Lower leg skin (tissue), 4 donors: Measurements from ENCODE around the gene KCNJ9. TPM values are rescaled to one million over a fixed set of nuclear protein-coding genes. Genes with fewer than 3 reads are reported as not detected.

Experiments used
- DNase-seq, 2 donors: peaks; one replicate each; pipeline ENCODE4 v3.0.0-alpha.2; 2019; ENCODE audit warnings: low spot score in 2 of 2
- H3K4me3 ChIP-seq: fragments of 200-600 bp; sonication (generic); 2 replicates; pipeline ENCODE4 v1.5.1; 2017; ENCODE audit warnings: mild to moderate bottlenecking, low read depth; ENCODE audit not compliant: poor library complexity, severe bottlenecking
- CTCF ChIP-seq, 3 donors: fragments of 450-650 bp; IDR thresholded peaks; one replicate each; pipeline ENCODE4 v1.5.1; 2016; ENCODE audit warnings: antibody characterized with exemption in 3 of 3, mild to moderate bottlenecking in 3 of 3, moderate library complexity in 2 of 3
- POLR2A ChIP-seq, 2 donors: fragments of 450-650 bp; IDR thresholded peaks; one replicate each; pipeline ENCODE4 v1.6.1; 2016 to 2017; ENCODE audit warnings: antibody characterized with exemption in 2 of 2, mild to moderate bottlenecking in 1 of 2, moderate library complexity in 1 of 2
- WGBS, 2 donors: methylation state at CpG; one replicate each; pipeline ENCODE4 v1.1.5; 2018; 5-methylcytosine and 5-hydroxymethylcytosine counted together
- intact Hi-C: fragments of 100-400 bp; cut with DNase I; formaldehyde crosslinking; loops from one replicate; pipeline ENCODE4 v1.15.0; 2023; ENCODE audit warnings: low total_unique reads
- total RNA-seq, 4 donors: library from RNA; depleted of rRNA; stranded (reverse); fragments of >200 nt; gene quantifications; one replicate each; pipeline ENCODE4 v1.1.0, GENCODE V29; 2016

KCNJ9 gene
- total RNA-seq, 4 donors from 2014 or later: 0.12 TPM; not detected in 3

GRCh38 chr1:160113407-160113806, 32.1 kb downstream of the KCNJ9 start:
- intact Hi-C loops: no loop called here
- no peak for DNase-seq
- no peak overlapping the region for H3K4me3 ChIP-seq
- WGBS, 2 donors: 85 to 88% methylated on average over 8 of the region's 8 CpGs
- no peak for TF ChIP-seq CTCF (IDR thresholded peaks at IDR 0.05)
- TF ChIP-seq POLR2A (IDR thresholded peaks at IDR 0.05): no peak

GRCh38 chr1:160114085-160114484, 32.7 kb downstream of the KCNJ9 start:
- no peak for TF ChIP-seq POLR2A (IDR thresholded peaks at IDR 0.05)
- TF ChIP-seq CTCF (IDR thresholded peaks at IDR 0.05): no peak
- intact Hi-C loops: no loop called here
- no peak overlapping the region for H3K4me3 ChIP-seq
- no peak for DNase-seq
- WGBS, 2 donors: 78 to 83% methylated on average over 4 of the region's 4 CpGs

GRCh38 chr1:160115545-160116282, 34.4 kb downstream of the KCNJ9 start, which contains the start of gene ATP1A2:
TSS of gene ATP1A2 (plus strand) at chr1:160115759. CDS start at chr1:160115862, 103 bp downstream.
- intact Hi-C loops: no loop called here
- DNase-seq: no peak
- H3K4me3 ChIP-seq: no peak within 1 kb of the TSS
- 51 to 54% methylated on average over 16 of the region's 16 CpGs for WGBS, 2 donors
- TF ChIP-seq POLR2A (IDR thresholded peaks at IDR 0.05) (no peak), CTCF (IDR thresholded peaks at IDR 0.05) (no peak)

- DNase-seq: no peak
- intact Hi-C loops: no loop called here
- no peak overlapping the region for H3K4me3 ChIP-seq
- no peak for TF ChIP-seq CTCF (IDR thresholded peaks at IDR 0.05)
- no peak for TF ChIP-seq POLR2A (IDR thresholded peaks at IDR 0.05)
- WGBS, 2 donors: 54% methylated on average over 12 of the region's 12 CpGs
These were observed 35.2 kb downstream of the KCNJ9 start for GRCh38 chr1:160116283-160117147.

GRCh38 chr1:160117300-160117699, 36.0 kb downstream of the KCNJ9 start:
- intact Hi-C loops: no loop called here
- whole genome bisulfite sequencing, 2 donors: 22 to 27% methylated on average over 1 of the region's 1 CpG
- no peak for TF ChIP-seq POLR2A (IDR thresholded peaks at IDR 0.05)
- no peak for TF ChIP-seq CTCF (IDR thresholded peaks at IDR 0.05)
- DNase-seq: no peak
- no peak overlapping the region for H3K4me3 ChIP-seq
